Stimulated activated CD4-positive, alpha-beta T cell treated with anti-CD3 and anti-CD28 coated beads, Interleukin-1b, Interleukin-23, amount 100 ng/mL, for 48 hours (primary cell): ENCODE results near the gene SLC29A2.
A peak's percentile ranks its signal among the peaks of the same experiment; 100 is the strongest.
"Not testable (repeated sequence)": the region's sequence is repeated elsewhere in the genome, so short reads cannot be mapped to it uniquely, and the experiment has no call there.

ENCODE experiments used
- DNase-seq: peaks from one replicate; pipeline ENCODE4 v3.0.0-alpha.2; 2020

The SLC29A2 gene

DNA sequence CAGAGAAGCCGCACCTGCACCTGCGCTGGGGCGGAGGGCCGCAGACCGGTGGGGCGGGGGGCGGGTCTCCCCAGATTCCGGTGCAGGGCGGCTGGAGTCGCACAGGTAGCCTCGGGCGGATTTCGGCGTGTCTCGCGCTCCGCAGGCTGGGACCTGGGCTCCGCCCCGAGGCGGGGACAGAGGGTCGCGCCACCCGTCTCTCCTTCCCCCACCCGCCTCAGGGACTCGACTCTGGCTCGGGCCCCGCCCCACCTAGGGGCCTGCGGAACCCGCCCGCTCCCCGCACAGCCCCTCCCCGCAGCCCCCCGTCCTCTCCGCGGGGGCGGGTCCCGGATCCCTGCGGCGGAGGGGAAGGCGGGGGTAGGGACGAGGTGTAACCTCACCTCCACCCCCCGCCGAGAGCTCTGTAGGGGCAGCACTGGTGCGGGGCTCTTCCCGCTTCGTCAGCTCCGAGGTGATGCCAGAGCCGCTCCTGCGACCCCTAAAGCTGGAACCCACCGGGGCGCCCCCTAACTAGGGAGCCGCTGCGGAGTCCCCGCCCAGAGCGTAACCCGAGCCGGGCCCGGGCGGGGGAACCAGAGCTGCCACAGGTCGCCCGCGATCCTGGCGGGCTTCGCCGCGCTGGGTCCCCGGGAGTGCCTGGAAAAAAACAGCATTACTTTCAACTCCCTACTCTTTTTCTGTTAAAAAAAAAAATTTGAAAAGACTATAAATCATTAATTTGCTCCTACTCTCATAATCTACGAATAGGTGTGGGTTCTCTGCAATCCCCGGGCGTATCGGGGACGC, at the start of gene SLC29A2:
Gene SLC29A2, minus strand, starts transcription at position 134 of the 789 bp plus-strand sequence. CDS start 169 bp downstream, outside the sequence.
- DNase-seq, result peak; percentile 82

DNA sequence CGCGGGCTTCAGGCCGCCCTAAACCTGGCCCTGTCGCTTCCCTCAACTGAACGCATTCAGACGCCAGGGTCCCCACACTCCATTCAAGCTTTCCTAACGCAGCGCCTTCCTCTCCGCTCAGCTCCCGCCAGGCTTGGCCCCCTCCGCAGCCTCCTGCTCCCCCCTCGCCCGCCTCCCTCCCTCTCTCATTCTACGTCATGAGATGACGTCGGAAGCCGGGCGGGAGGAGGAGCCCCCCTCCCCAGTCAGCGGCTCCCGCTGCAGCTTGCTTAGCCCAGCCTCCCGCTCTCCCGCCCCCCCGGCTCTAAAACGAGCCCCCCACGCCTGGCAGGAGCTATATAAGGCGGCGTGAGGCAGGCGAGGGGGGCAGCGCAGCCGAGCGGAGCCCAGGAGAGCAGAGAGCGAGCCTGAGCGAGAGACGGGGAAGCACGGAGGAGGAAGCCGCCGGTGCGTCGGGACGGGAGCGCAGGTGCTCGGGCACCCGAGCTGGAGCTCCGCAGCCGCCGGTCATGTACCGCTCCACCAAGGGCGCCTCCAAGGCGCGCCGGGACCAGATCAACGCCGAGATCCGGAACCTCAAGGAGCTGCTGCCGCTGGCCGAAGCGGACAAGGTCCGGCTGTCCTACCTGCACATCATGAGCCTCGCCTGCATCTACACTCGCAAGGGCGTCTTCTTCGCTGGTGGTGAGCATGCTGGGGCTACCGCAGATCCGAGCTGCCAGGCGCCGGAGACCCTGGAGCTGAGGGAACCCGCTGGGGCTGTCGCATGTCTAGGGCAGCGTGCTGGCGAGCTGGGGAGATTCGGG, 49.3 kb upstream of the SLC29A2 start, which contains the start of gene NPAS4:
Gene NPAS4, plus strand, starts transcription at position 365 of the 806 bp plus-strand sequence. Its CDS starts 145 bp downstream, at position 510.
- no peak for DNase-seq

- DNase-seq, result no peak
These were observed 48.3 kb upstream of the SLC29A2 start for GRCh38 chr11:66419825-66420224.

GRCh38 chr11:66418986-66419308, 47.4 kb upstream of the SLC29A2 start:
- no peak for DNase-seq

GRCh38 chr11:66418168-66418985, 46.8 kb upstream of the SLC29A2 start:
- DNase-seq, result peak; percentile 86

- DNase-seq, result no peak
These were observed 45.4 kb upstream of the SLC29A2 start for GRCh38 chr11:66417000-66417399.

- no peak for DNase-seq
These were observed 43.9 kb upstream of the SLC29A2 start for GRCh38 chr11:66415423-66415822.

GRCh38 chr11:66414120-66414934, 42.8 kb upstream of the SLC29A2 start:
- no peak for DNase-seq

- DNase-seq, result no peak
These were observed 41.6 kb upstream of the SLC29A2 start for GRCh38 chr11:66413167-66413566.

- no peak for DNase-seq
These were observed 40.5 kb upstream of the SLC29A2 start for GRCh38 chr11:66412110-66412509.

GRCh38 chr11:66411323-66411722, 39.8 kb upstream of the SLC29A2 start:
- no peak for DNase-seq

DNA sequence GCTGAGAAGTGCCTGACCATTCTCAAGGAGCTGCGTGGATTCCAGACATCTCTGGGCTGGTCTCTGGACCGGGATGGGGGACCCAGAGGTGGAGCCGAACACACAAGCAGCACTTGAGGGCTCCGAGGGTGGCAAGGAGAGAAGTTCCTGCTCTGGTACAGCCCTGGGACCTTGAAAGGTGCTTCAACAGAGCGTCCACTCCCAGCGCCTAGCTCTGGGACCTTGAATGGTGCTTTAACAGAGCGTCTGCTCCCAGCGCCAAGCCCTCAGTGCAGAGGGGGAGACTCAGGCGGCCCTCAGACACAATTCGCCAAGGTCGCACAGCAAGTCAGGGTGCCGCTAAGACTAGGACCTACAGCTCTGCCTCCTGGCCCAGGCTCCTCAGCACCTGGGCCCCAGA, 38.6 kb upstream of the SLC29A2 start:
- no peak for DNase-seq

GRCh38 chr11:66409226-66409625, 37.7 kb upstream of the SLC29A2 start:
- DNase-seq, result no peak

DNA sequence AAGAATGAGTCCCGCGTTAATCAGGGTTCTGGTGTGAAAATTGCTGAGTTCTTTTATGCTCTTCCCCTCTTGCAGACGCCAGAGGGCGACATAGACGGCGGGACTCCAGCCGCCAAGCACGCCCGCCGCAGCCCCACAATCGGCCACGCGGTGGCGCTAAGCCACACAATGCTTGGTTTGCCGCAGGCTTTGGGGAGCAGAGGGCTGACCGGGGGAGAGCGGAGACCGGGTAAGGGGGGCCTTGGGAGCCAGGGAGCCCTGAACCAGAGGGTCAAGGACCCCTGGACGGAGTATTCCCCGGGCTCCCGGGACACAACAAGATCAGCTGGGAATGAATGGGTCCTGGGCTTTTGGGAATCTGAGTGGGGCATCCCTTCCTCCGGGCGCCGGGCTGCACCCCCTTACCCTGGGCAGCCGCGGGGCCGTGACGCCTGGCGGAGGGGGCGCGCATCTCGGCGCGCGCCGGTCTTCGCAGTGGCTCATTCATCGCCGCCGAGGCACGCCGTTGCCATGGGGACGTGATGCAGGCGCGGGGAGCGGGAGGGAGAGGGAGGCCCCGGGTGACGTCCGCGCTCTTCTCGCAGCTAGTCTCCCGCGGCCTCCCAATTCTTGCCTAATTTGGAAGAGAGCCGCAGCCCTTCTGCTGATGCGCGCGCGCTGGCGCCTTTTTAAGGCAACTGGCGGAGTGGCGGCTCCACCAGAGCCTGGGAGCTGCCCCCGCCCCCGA, 37.1 kb upstream of the SLC29A2 start:
- peak; percentile 89 for DNase-seq

DNA sequence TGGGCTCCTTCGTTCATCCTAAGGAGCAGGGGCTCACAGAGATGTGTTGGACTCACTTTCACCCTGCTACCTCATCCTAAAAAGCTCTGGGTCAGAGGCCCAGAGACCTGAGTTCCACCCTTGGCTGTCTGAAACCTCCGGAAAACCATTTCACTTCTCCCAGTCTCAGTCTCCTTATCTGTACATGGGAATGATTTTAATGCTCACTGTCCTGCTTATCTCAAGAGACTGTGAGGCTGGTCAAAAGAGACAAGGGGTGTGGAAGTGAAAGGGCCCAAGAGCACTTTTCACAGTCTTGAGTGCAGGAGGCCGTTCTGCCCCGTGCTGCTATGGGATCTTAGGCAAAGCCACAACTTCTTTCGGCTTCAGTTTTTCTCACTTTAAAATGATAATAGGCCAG, 36.1 kb upstream of the SLC29A2 start:
- no peak for DNase-seq

DNA sequence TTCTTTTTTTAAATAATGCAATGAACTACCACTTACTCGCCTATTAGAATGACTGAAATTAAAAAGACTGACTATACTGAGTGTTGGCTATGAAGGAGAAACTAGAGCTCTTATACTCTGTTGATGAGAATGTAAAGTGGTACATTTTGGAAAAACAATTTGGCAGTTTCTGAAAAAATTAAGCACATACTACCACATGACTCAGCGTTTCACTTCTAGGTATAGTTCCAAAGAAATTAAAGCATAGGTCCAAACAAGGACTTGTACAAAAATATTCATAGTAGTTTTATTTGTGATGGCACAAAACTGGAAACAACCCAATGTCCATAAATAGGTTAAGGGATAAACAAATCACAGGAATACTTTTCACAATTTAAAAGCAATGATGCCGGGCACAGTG, 22.4 kb upstream of the SLC29A2 start:
- no peak for DNase-seq

DNA sequence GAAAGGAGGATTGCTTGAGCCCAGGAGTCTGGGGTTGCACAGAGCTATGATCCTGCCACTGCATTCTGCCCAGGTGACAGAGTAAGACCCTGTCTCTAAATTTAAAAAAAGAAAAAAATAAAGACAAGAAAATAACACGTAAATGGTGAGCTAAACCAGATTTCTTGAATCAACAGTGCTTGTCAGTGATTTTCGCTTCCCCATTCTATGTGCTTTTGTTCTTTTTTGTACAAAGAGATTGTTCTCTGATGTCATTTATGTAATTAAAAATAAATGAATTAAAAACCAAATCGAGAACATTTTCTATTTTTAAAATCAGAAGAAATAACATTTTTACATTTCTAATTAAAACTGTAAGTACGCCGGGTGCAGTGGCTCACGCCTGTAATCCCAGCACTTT, 19.8 kb upstream of the SLC29A2 start:
- no peak for DNase-seq

DNA sequence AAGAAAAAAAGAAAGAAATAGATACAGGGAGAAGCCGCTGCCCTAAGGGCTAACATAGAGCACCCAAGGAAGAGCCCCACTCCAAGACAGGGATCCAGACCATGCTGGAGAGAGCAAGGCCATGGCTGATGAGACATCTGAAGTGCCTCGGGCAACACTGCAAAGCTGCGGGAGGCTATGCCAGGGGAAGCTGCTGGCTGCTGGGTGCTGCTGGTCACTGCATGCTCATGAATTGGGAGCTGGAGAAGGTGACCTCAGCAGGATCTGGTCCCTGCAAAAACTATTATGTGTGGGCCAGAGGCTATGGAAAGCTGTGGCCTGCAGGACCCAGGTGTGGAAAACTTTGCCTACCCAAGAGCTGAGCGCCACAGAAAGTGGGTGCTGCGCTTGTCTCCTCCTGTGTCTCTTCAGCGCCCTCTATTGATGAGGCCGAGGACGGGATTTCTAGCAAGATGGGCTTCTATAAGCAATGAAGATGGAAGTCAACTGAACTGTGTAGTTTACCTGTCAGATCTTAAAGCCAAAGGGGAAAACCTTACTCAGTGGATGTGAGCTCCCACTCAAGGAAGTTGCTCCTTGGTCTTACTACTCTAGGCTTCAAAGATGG, 17.3 kb upstream of the SLC29A2 start:
- peak; percentile 75 for DNase-seq

DNA sequence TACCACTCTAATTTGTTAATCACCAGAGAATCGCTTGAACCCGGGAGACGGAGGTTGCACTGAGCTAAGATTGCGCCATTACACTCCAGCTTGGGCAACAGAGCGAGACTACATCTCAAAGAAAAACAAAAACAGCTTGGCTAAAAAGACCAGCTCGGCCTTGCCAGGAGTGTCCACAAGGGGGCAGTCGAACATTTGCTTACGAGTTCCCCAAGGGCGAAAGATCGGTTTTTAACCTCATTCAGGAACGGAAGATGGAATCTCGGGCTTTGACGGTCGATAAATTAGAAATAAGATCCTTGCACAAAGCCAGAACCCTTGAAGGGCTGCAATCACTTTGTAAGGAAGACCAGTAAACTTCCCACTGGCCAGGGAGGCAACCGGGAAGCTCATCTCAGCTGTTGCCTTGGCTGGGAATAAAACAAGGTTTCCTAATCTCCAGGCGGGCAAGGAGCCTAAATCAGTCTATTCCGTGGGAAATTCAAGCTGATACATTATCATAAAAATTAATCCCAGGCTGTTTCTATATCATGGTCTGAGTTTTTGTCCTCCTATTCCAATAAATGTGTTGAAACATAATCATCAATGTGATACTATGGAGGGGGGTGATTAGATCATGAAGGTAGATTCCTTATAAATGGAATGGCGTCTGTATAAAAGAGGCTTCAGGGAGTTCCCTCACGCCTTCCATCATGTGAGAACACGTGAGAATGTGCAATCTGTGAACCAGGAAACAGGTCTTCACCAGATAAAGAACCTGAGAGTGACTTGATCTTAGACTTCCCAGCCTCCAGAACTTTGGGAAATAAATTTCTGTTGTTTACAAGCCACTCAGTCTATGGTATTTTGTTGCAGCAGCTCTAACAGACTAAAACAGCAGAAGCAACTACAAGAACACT, 14.9 kb upstream of the SLC29A2 start:
- DNase-seq, result peak; percentile 82

DNA sequence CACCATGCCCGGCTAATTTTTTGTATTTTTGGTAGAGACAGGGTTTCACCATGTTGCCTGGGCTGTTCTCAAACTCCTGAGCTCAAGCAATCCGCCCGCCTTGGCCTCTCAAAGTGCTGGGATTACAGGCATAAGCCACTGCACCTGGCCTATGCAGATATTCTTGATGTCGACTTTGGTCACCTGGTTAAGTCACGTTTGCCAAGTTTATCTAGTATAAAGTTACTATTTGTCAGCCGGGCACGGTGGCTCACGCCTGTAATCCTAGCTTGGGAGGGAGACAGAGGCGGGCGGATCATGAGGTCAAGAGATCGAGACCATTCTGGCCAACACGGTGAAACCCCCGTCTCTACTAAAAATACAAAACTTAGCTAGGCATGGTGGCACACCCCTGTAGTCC, 12.8 kb upstream of the SLC29A2 start:
- not testable (repeated sequence) for DNase-seq
